Measurements from ENCODE around the gene SMIM32.

The SMIM32 gene

DNA sequence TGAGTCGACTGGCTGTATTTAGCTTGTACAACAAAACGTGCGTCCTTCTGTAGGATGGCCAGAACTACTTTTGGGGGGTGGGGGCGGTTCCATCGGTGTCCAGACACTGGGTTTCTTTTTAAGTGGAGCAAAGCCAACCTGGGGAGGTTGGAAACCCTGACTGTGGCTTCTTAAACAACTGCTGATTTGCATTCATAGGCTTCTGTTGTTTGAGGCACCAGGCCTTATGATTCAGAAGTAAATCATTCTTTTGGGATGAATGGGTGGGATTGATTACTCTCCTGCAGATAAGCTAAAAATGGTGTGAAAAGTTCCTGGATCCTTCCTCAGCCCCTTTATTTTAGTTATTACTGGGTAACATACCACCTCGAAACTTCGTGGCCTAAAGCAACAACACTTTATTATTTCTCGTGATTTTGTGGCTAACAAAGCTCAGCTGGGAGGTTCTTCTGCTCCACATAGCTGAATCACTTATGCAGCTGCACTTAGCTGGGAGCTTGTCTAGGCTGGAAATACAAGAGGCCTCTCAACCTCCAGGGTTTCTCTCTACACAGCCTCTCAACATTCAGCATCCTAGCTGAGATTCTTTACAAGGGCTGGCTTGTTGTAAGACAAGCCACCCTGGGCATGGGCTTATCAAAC is 12.2 kb upstream of the SMIM32 start:
- Histone ChIP-seq H3K9ac (ENCODE audit: low read length) (no peak overlapping the region), H3K36me3 (ENCODE audit: control insufficient read depth, insufficient read depth, low read length) (no peaks in the 10 kb centered on the region), H3K4me3 (ENCODE audit: low read length) (no peak overlapping the region), H3K4me1 (ENCODE audit: control insufficient read depth, insufficient read depth, low read length) (no peaks in the 10 kb centered on the region), H3K9me3 (ENCODE audit: control insufficient read depth, low read length) (no peaks in the 10 kb centered on the region), H3K27me3 (ENCODE audit: control insufficient read depth, insufficient read depth, low read length) (no peaks in the 10 kb centered on the region)

DNA sequence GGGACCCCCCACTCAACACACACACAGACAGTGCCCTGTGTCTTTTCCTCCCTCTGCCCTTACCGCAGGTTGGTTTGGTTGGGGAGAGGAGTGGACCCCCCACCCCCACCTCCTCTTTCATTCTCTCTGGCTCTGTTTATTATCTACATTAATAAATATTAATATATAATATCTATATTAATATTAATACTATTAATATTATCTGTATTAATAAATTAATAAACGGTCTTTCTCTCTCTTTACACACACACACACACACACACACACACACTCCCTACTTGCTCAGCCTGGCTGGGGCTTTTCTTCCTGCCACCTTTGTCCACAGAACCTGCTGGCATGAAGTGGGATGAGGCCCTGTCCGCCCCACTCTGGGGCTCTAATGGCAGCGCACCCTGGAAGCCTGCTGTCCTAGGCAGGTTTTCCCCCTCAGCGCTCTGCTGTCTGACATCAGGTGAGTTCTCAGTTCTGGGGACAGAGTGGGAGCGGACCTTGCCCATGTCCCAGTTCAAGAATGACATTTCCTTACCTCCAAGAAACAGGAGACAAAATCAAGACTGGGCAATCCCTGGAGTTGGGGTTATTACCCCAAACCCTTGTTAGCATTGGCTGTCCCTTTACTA is 10.5 kb upstream of the SMIM32 start:
- Histone ChIP-seq H3K4me3 (ENCODE audit: low read length) (no peak overlapping the region), H3K27me3 (ENCODE audit: control insufficient read depth, insufficient read depth, low read length) (no peaks in the 10 kb centered on the region), H3K36me3 (ENCODE audit: control insufficient read depth, insufficient read depth, low read length) (no peaks in the 10 kb centered on the region), H3K9me3 (ENCODE audit: control insufficient read depth, low read length) (no peaks in the 10 kb centered on the region), H3K4me1 (ENCODE audit: control insufficient read depth, insufficient read depth, low read length) (no peaks in the 10 kb centered on the region), H3K9ac (ENCODE audit: low read length) (no peak overlapping the region)

DNA sequence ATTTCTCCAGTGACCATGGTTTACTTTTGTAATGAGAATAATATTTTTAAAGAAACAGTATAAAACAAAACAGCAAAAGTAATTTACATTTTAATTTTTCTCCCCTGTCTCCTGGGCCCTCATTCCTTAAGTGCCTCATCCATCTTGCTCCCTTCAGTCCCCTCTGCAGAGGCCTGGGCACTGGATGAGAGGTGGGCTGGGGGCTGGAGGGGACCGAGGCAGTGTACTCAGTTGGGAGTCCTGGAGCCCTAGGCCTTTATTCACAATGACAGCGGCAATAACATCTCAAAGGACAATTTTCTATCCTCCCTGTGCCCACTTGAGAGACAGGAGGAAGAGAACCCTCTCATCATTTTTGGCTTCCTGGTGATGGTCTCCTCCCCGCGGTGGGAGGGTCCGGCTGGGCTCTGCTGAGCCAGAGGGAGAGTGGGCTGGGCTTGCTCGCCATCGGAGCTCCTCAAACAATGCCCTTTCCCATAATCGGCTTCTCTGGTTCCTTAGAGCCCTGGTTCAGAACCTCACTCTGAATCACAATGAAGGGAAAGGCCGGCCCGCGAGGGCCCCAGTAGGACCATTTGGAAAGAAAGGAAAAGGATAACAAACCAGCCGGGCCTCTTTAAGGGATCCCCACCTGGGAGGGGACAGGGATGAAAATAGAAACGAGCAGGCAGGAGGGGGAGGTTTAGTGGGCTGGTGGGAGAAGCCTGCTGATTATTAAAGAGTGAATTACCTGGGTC is 9.7 kb upstream of the SMIM32 start:
- Histone ChIP-seq H3K9me3 (ENCODE audit: control insufficient read depth, low read length) (no peaks in the 10 kb centered on the region), H3K4me1 (ENCODE audit: control insufficient read depth, insufficient read depth, low read length) (no peaks in the 10 kb centered on the region), H3K36me3 (ENCODE audit: control insufficient read depth, insufficient read depth, low read length) (no peaks in the 10 kb centered on the region), H3K9ac (ENCODE audit: low read length) (no peak overlapping the region), H3K4me3 (ENCODE audit: low read length) (no peak overlapping the region), H3K27me3 (ENCODE audit: control insufficient read depth, insufficient read depth, low read length) (no peaks in the 10 kb centered on the region)

DNA sequence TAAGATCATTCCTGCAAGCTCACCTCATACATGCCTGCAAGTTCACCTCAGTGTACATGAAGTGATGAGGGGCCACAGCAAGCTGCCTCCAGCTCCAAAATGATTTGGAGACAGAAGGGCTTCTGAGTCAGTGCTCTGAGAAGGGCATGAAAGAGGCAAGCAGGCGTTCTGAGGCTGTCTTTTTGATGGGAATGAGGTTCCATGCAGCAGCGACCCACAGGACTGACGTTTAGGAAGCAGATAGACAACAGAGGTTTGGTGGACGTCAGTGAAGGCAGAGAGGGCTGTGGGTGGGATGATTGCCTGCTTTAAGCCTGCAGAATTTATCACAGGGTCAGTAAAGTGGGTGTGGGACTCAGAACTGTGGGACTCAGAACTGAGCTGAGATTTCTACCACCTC is 8.9 kb upstream of the SMIM32 start:
- Histone ChIP-seq H3K9me3 (ENCODE audit: control insufficient read depth, low read length) (no peaks in the 10 kb centered on the region), H3K36me3 (ENCODE audit: control insufficient read depth, insufficient read depth, low read length) (no peaks in the 10 kb centered on the region), H3K4me3 (ENCODE audit: low read length) (no peak overlapping the region), H3K4me1 (ENCODE audit: control insufficient read depth, insufficient read depth, low read length) (no peaks in the 10 kb centered on the region), H3K9ac (ENCODE audit: low read length) (no peak overlapping the region), H3K27me3 (ENCODE audit: control insufficient read depth, insufficient read depth, low read length) (no peaks in the 10 kb centered on the region)

DNA sequence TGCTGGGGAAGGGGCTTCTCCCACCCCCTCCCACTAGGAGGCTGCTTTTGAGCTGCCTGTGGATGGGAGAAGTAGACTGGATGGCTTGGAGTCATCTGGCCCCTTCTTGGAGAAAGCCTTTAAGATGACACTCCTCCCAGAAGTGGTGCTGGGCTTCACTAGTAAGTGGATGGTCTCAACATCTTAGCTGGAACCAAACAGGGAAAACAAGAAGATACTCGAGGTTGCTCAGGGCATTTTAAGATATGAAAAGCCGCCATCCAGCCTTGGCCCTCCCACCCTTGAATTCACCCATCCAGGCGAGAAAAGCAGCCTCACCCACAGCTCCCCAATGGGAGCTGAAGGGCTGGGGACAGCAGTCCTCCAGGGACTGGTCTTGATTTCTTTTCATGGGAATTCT is 7.8 kb upstream of the SMIM32 start:
- Histone ChIP-seq H3K9ac (ENCODE audit: low read length) (no peak overlapping the region), H3K9me3 (ENCODE audit: control insufficient read depth, low read length) (no peaks in the 10 kb centered on the region), H3K27me3 (ENCODE audit: control insufficient read depth, insufficient read depth, low read length) (no peaks in the 10 kb centered on the region), H3K4me3 (ENCODE audit: low read length) (no peak overlapping the region), H3K36me3 (ENCODE audit: control insufficient read depth, insufficient read depth, low read length) (no peaks in the 10 kb centered on the region), H3K4me1 (ENCODE audit: control insufficient read depth, insufficient read depth, low read length) (no peaks in the 10 kb centered on the region)

DNA sequence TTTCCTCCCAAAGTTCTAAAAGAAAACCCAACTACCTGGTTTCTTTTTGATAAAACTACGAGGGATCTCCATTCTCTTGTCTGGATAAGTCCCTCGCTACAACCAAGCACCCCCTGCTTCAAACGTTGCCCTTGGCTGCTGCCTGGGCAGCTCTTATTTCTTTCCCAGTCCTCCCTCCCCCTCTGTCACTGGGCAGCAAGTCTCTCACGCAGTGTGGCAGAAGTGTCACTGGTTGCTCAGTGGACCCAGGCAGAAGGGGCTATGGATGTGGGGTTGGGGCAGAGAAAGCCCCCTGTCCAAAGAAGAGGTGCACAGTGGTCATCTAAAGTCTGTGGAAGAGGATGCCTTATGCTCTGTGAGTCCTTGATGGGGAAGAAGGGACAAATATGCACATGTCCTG is 7.2 kb upstream of the SMIM32 start:
- Histone ChIP-seq H3K27me3 (ENCODE audit: control insufficient read depth, insufficient read depth, low read length) (no peaks in the 10 kb centered on the region), H3K4me1 (ENCODE audit: control insufficient read depth, insufficient read depth, low read length) (no peaks in the 10 kb centered on the region), H3K4me3 (ENCODE audit: low read length) (no peak overlapping the region), H3K9ac (ENCODE audit: low read length) (no peak overlapping the region), H3K36me3 (ENCODE audit: control insufficient read depth, insufficient read depth, low read length) (no peaks in the 10 kb centered on the region), H3K9me3 (ENCODE audit: control insufficient read depth, low read length) (no peaks in the 10 kb centered on the region)

DNA sequence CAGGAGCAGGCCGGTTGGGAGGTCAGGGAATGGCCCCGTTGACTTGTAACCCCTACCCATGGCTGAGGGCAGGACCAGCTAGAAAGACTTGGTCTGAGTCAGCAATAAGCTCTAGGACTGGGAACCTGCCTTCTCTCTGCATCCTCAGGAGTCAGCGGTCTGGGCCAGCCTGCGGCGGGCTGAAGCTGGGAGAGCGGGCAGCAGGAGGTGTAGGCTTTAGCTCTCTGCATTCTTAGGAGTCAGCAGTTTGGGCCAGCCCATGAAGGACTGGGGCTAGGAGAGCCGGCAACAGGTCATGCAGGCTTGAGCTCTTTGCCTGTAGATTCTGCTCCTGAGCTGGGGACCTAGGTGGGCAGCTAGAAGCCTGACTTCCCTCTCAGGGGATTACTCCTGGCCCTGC is 6.4 kb upstream of the SMIM32 start:
- no peaks in the 10 kb centered on the region for H3K27me3 ChIP-seq (ENCODE audit: control insufficient read depth, insufficient read depth, low read length)
- no peak overlapping the region for H3K4me3 ChIP-seq (ENCODE audit: low read length)
- no peaks in the 10 kb centered on the region for H3K36me3 ChIP-seq (ENCODE audit: control insufficient read depth, insufficient read depth, low read length)
- no peak overlapping the region for H3K9ac ChIP-seq (ENCODE audit: low read length)
- H3K9me3 ChIP-seq (ENCODE audit: control insufficient read depth, low read length): no peaks in the 10 kb centered on the region
- no peaks in the 10 kb centered on the region for H3K4me1 ChIP-seq (ENCODE audit: control insufficient read depth, insufficient read depth, low read length)

DNA sequence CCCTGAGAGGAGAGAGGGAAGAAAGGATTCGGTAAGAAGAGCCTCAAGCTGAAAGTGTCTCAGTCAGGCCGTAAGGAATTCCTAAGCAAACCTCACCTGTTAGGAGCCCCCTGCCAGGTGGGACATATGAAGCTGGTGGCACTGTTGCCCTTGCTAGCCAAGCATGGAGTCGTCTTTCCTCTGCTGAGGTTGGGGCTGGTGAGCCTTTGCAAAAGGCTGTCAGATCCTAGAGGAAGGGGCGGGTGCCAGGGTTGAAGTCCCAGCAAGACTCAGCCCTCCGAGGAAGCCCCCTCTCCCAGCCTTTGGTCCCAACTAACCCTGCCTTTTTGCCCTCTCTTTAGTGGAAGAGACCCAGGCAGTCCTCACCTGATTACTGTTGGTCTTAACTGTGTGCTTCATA is 5.5 kb upstream of the SMIM32 start:
- Histone ChIP-seq H3K4me3 (ENCODE audit: low read length) (no peak overlapping the region), H3K4me1 (ENCODE audit: control insufficient read depth, insufficient read depth, low read length) (peaks cover 4% of the 10 kb centered on the region), H3K9me3 (ENCODE audit: control insufficient read depth, low read length) (no peaks in the 10 kb centered on the region), H3K36me3 (ENCODE audit: control insufficient read depth, insufficient read depth, low read length) (no peaks in the 10 kb centered on the region), H3K9ac (ENCODE audit: low read length) (no peak overlapping the region), H3K27me3 (ENCODE audit: control insufficient read depth, insufficient read depth, low read length) (peaks cover 7% of the 10 kb centered on the region)

DNA sequence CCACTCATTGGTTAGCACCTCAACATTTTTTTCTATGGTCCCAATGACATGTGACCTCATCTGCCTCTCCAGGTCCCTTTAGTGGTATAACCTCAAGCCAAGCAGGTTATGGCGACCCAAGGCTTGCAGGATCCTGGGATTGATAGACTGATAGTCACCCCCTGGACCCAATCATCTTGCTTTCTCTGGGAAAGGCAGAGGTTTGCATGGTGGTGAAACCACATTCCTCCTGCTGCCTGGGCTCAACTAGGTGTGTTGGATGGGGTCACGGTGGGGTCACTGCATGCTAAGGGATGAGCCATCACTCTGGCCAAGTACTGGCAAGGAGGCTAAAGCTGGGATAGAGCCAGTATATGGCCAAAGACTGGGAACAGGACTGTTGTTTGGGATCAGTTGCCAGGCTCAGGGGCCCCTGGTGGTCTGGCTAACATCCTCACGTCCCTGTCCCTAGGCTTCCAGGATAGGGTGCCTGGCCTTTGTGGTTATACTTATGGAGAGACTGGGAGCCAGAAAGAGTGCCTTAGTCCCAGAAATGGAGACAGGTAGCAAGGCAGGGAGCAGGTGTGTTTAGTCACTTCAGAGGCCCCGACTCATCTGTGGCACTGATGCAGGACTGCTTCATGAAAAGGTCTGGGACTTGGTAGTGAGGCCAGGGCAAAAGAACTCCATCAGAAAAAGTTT is 4.6 kb upstream of the SMIM32 start:
- Histone ChIP-seq H3K4me3 (ENCODE audit: low read length) (no peak overlapping the region), H3K4me1 (ENCODE audit: control insufficient read depth, insufficient read depth, low read length) (peaks cover 5% of the 10 kb centered on the region), H3K36me3 (ENCODE audit: control insufficient read depth, insufficient read depth, low read length) (no peaks in the 10 kb centered on the region), H3K9ac (ENCODE audit: low read length) (no peak overlapping the region), H3K27me3 (ENCODE audit: control insufficient read depth, insufficient read depth, low read length) (peaks cover 14% of the 10 kb centered on the region), H3K9me3 (ENCODE audit: control insufficient read depth, low read length) (no peaks in the 10 kb centered on the region)

DNA sequence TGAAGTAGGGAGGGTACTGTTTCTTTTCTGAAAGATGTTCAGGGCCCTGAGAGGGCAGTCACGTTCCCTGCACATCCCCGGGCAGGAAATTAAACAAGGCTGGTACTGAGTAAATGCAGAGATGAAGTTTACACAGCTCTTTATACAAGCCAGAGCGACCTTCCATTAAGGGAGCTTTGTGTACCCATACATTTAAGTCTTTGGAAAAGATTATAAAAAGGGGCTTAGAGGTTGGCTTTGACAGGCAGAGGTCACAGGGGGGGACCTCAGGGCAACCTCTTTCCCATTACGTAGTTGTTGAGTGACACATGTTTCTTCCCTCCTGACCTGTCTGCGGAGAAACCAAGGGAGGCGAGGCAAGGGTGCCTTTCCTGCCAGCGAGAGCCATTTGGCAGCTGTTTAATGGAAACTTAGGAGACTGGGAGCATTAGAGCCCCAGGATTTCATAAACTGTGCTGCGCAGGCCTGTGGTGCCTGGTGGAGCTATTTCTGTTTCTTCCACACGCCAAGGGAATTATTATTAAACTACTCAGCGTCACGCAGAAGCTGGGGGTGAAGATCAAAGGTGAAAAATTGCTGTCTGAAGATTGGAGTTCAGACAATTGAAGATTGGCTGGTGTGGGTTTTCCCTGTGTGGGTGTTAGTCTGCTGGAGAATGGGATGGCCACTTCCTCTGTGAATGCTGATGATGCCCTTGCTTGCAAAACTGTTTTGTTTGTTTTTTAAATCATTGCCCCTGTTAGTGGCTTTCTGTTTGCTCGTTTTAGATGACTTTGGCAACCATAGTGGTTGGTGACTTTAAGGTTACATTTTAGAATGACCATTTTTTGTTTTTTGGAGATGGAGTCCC is 3.2 kb upstream of the SMIM32 start:
- H3K4me1 ChIP-seq (ENCODE audit: control insufficient read depth, insufficient read depth, low read length): peaks cover 10% of the 10 kb centered on the region
- H3K9ac ChIP-seq (ENCODE audit: low read length): peak overlapping the region; percentile 24
- H3K27me3 ChIP-seq (ENCODE audit: control insufficient read depth, insufficient read depth, low read length): peaks cover 24% of the 10 kb centered on the region
- no peaks in the 10 kb centered on the region for H3K36me3 ChIP-seq (ENCODE audit: control insufficient read depth, insufficient read depth, low read length)
- no peaks in the 10 kb centered on the region for H3K9me3 ChIP-seq (ENCODE audit: control insufficient read depth, low read length)
- no peak overlapping the region for H3K4me3 ChIP-seq (ENCODE audit: low read length)

DNA sequence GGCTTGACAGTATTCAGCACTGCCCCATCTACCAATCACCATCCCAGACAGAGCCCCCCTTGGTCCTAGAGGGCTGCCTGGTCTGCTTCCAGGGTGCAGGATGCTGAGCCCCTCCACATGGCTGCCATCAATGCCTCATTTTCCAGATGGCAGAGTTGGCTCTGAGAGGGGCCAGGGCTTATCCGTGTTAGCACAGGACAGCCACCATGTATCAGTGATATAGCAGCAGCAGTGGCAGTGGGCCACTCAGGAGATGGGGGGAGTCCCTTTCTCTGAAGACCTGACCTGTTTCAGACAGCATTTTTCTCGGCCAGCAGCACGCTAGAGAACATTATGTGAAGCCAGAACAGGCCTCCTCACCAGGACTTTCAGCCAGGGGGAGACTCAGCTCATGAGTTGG is 1.6 kb upstream of the SMIM32 start:
- Histone ChIP-seq H3K4me3 (ENCODE audit: low read length) (no peak overlapping the region), H3K9me3 (ENCODE audit: control insufficient read depth, low read length) (no peaks in the 10 kb centered on the region), H3K9ac (ENCODE audit: low read length) (no peak overlapping the region), H3K36me3 (ENCODE audit: control insufficient read depth, insufficient read depth, low read length) (no peaks in the 10 kb centered on the region), H3K27me3 (ENCODE audit: control insufficient read depth, insufficient read depth, low read length) (peaks cover 29% of the 10 kb centered on the region), H3K4me1 (ENCODE audit: control insufficient read depth, insufficient read depth, low read length) (peaks cover 25% of the 10 kb centered on the region)
